K562 (cell line): ENCODE data around the gene ATP5MC3. TPM values are rescaled to one million over a fixed set of nuclear protein-coding genes. Genes with fewer than 3 reads are reported as not detected.

Experiments
- DMBX1 ChIP-seq: fragments of 250-450 bp; sonication (Bioruptor Pico); IDR thresholded peaks from 2 replicates; pipeline ENCODE4 v1.8.0; 2022; ENCODE audit warnings: inconsistent platforms, mild to moderate bottlenecking, moderate library complexity, borderline replicate concordance
- ILK ChIP-seq: fragments of 450-650 bp; IDR thresholded peaks from 2 replicates; pipeline ENCODE4 v1.6.1; 2016; ENCODE audit warnings: missing genetic modification characterization, low read depth, mild to moderate bottlenecking, missing compliant biosample characterization, moderate library complexity, borderline replicate concordance
- L3MBTL2 ChIP-seq: fragments of 450-650 bp; IDR thresholded peaks from 2 replicates; pipeline ENCODE4 v1.6.1; 2016; ENCODE audit warnings: mild to moderate bottlenecking, moderate library complexity
- MAZ ChIP-seq, 2 experiments: fragments of 450-650 bp in 1 of 2; sonication (generic) in 1 of 2; formaldehyde crosslinking; IDR thresholded peaks in 1 of 2; conservative IDR thresholded peaks in 1 of 2; 2 replicates each; pipeline versions ENCODE4 v1.4.0 to v1.5.0; 2020; ENCODE audit warnings: mild to moderate bottlenecking in 1 of 2, missing genetic modification reagents in 1 of 2
- MIER1 ChIP-seq: fragments of 450-650 bp; IDR thresholded peaks from 2 replicates; pipeline ENCODE4 v1.6.1; 2016; ENCODE audit warnings: antibody characterized with exemption, mild to moderate bottlenecking, low read depth
- SIN3B ChIP-seq: fragments of 450-650 bp; IDR thresholded peaks from 2 replicates; pipeline ENCODE4 v1.6.1; 2017; ENCODE audit warnings: low read depth, mild to moderate bottlenecking, moderate library complexity
- ZNF780A ChIP-seq: fragments of 250-450 bp; sonication (Bioruptor Pico); IDR thresholded peaks from 2 replicates; pipeline ENCODE4 v1.5.0; 2021; ENCODE audit warnings: mild to moderate bottlenecking
- polyA plus RNA-seq, 8 experiments: library from polyadenylated mRNA; depleted of rRNA in 4 of 8; stranded (reverse) in 5 of 8; unstranded in 3 of 8; fragments of >200 nt; fragmentation: Nextera tagmentation in 2 of 8; fragmentation: Illumina TruSeq in 1 of 8; extraction: Ambion mirVana in 2 of 8; extraction: Trizol in 1 of 8; gene quantifications; 2 replicates each; pipeline versions ENCODE4 v1.2.1 to v1.2.3, GENCODE V29; 2011 to 2014; ENCODE audit warnings: inconsistent platforms in 1 of 8, missing spikeins in 1 of 8
- total RNA-seq, 7 experiments: library from RNA; depleted of rRNA in 6 of 7; stranded (reverse); fragments of >200 nt in 6 of 7; fragmentation: Illumina TruSeq in 2 of 7; extraction: Trizol in 2 of 7; gene quantifications; 2 replicates each; pipeline versions ENCODE4 v1.2.1 to v1.2.3, GENCODE V29; 2011 to 2021; ENCODE audit warnings: low replicate concordance in 1 of 7
- TF ChIP-seq, protein P1 (sequence below): fragments of 450-650 bp; IDR thresholded peaks from 2 replicates; pipeline ENCODE4 v1.6.1; 2016; ENCODE audit warnings: mild to moderate bottlenecking, moderate library complexity
- TF ChIP-seq, protein P2 (sequence below), 2 experiments: IDR thresholded peaks; 2 replicates each; pipeline ENCODE4 v1.6.1; 2011; ENCODE audit warnings: borderline replicate concordance in 1 of 2, control low read depth in 1 of 2, low read depth in 1 of 2, low read length in 1 of 2, mild to moderate bottlenecking in 1 of 2, mixed read lengths in 1 of 2, moderate library complexity in 1 of 2; ENCODE audit not compliant: insufficient read depth in 1 of 2, insufficient read length in 1 of 2, poor library complexity in 1 of 2, severe bottlenecking in 1 of 2; ENCODE audit errors: extremely low read depth in 1 of 2
- TF ChIP-seq, protein P3 (sequence below): IDR thresholded peaks from 2 replicates; pipeline ENCODE4 v1.6.1; 2011; ENCODE audit not compliant: insufficient read length; ENCODE audit errors: extremely low read depth
- TF ChIP-seq, protein P4 (sequence below), 2 experiments: fragments of 450-650 bp; IDR thresholded peaks; 2 replicates each; pipeline ENCODE4 v1.6.1; 2016

Gene ATP5MC3
- total and polyA plus RNA-seq, 9 of the 15 experiments (the other 6 are each of a cell fraction or from before 2014, with no cell fraction given) = 423 to 2,565 (median 1,012) TPM

DNA sequence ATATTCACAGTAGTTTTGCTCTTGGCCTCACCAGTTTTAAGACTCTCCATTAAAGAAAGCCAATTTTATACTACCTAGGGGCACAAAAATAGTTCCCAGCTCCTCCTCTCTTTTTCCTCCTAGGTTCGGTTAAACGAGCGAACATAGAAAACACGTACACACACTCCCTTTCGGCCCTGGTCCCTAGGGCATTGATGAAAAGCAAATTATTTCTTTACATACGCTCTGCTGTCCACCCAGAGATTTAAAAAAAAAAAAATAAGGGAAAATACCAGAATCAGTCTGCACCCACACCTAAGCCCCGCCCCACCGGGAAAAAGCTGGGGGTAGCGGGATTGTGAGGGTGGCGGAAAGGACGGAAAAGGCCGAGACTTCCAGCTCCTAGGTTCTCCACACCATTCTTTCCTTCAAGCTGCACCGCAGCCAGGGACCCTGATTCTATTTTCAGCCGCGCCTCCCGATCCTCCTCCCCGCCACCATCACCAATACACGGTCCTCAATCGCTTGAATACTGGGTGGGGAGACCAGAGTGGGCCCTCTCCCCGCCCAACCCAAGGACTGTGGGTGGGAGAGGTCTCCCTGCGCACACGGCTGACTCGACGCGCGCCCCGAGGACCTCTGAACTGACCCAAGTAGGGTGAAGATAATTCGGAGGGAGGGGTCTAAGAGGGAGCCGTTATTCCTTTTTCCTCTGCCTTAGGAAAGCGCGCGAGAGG lies 14.3 kb downstream of the ATP5MC3 start (continued):
- TF ChIP-seq, protein P1, sequence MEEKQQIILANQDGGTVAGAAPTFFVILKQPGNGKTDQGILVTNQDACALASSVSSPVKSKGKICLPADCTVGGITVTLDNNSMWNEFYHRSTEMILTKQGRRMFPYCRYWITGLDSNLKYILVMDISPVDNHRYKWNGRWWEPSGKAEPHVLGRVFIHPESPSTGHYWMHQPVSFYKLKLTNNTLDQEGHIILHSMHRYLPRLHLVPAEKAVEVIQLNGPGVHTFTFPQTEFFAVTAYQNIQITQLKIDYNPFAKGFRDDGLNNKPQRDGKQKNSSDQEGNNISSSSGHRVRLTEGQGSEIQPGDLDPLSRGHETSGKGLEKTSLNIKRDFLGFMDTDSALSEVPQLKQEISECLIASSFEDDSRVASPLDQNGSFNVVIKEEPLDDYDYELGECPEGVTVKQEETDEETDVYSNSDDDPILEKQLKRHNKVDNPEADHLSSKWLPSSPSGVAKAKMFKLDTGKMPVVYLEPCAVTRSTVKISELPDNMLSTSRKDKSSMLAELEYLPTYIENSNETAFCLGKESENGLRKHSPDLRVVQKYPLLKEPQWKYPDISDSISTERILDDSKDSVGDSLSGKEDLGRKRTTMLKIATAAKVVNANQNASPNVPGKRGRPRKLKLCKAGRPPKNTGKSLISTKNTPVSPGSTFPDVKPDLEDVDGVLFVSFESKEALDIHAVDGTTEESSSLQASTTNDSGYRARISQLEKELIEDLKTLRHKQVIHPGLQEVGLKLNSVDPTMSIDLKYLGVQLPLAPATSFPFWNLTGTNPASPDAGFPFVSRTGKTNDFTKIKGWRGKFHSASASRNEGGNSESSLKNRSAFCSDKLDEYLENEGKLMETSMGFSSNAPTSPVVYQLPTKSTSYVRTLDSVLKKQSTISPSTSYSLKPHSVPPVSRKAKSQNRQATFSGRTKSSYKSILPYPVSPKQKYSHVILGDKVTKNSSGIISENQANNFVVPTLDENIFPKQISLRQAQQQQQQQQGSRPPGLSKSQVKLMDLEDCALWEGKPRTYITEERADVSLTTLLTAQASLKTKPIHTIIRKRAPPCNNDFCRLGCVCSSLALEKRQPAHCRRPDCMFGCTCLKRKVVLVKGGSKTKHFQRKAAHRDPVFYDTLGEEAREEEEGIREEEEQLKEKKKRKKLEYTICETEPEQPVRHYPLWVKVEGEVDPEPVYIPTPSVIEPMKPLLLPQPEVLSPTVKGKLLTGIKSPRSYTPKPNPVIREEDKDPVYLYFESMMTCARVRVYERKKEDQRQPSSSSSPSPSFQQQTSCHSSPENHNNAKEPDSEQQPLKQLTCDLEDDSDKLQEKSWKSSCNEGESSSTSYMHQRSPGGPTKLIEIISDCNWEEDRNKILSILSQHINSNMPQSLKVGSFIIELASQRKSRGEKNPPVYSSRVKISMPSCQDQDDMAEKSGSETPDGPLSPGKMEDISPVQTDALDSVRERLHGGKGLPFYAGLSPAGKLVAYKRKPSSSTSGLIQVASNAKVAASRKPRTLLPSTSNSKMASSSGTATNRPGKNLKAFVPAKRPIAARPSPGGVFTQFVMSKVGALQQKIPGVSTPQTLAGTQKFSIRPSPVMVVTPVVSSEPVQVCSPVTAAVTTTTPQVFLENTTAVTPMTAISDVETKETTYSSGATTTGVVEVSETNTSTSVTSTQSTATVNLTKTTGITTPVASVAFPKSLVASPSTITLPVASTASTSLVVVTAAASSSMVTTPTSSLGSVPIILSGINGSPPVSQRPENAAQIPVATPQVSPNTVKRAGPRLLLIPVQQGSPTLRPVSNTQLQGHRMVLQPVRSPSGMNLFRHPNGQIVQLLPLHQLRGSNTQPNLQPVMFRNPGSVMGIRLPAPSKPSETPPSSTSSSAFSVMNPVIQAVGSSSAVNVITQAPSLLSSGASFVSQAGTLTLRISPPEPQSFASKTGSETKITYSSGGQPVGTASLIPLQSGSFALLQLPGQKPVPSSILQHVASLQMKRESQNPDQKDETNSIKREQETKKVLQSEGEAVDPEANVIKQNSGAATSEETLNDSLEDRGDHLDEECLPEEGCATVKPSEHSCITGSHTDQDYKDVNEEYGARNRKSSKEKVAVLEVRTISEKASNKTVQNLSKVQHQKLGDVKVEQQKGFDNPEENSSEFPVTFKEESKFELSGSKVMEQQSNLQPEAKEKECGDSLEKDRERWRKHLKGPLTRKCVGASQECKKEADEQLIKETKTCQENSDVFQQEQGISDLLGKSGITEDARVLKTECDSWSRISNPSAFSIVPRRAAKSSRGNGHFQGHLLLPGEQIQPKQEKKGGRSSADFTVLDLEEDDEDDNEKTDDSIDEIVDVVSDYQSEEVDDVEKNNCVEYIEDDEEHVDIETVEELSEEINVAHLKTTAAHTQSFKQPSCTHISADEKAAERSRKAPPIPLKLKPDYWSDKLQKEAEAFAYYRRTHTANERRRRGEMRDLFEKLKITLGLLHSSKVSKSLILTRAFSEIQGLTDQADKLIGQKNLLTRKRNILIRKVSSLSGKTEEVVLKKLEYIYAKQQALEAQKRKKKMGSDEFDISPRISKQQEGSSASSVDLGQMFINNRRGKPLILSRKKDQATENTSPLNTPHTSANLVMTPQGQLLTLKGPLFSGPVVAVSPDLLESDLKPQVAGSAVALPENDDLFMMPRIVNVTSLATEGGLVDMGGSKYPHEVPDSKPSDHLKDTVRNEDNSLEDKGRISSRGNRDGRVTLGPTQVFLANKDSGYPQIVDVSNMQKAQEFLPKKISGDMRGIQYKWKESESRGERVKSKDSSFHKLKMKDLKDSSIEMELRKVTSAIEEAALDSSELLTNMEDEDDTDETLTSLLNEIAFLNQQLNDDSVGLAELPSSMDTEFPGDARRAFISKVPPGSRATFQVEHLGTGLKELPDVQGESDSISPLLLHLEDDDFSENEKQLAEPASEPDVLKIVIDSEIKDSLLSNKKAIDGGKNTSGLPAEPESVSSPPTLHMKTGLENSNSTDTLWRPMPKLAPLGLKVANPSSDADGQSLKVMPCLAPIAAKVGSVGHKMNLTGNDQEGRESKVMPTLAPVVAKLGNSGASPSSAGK = no peak
- TF ChIP-seq MIER1 = no peak
- no peak; a peak in 2 of 4 replicates for TF ChIP-seq MAZ (CRISPR knock-in tag; conservative IDR thresholded peaks at IDR 0.05 in 1 of 2, IDR thresholded peaks at IDR 0.05 in 1 of 2)
- TF ChIP-seq, protein P2, sequence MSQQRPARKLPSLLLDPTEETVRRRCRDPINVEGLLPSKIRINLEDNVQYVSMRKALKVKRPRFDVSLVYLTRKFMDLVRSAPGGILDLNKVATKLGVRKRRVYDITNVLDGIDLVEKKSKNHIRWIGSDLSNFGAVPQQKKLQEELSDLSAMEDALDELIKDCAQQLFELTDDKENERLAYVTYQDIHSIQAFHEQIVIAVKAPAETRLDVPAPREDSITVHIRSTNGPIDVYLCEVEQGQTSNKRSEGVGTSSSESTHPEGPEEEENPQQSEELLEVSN (IDR thresholded peaks at IDR 0.05; ENCODE audit: borderline replicate concordance in 1 of 2, extremely low read depth in 1 of 2, insufficient read depth in 1 of 2, insufficient read length in 1 of 2, low read depth in 1 of 2, low read length in 1 of 2, poor library complexity in 1 of 2, severe bottlenecking in 1 of 2) = peak; percentile 5 to 12
- 0 out of 2 replicates have a peak, but pooled peaks have one; percentile 18 for TF ChIP-seq SIN3B
- peak; percentile 48; the same call in 1 of the 2 replicates for TF ChIP-seq L3MBTL2
- TF ChIP-seq ILK = no peak
- TF ChIP-seq, protein P3, sequence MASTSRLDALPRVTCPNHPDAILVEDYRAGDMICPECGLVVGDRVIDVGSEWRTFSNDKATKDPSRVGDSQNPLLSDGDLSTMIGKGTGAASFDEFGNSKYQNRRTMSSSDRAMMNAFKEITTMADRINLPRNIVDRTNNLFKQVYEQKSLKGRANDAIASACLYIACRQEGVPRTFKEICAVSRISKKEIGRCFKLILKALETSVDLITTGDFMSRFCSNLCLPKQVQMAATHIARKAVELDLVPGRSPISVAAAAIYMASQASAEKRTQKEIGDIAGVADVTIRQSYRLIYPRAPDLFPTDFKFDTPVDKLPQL = no peak
- TF ChIP-seq, protein P4, sequence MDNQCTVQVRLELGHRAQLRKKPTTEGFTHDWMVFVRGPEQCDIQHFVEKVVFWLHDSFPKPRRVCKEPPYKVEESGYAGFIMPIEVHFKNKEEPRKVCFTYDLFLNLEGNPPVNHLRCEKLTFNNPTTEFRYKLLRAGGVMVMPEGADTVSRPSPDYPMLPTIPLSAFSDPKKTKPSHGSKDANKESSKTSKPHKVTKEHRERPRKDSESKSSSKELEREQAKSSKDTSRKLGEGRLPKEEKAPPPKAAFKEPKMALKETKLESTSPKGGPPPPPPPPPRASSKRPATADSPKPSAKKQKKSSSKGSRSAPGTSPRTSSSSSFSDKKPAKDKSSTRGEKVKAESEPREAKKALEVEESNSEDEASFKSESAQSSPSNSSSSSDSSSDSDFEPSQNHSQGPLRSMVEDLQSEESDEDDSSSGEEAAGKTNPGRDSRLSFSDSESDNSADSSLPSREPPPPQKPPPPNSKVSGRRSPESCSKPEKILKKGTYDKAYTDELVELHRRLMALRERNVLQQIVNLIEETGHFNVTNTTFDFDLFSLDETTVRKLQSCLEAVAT (IDR thresholded peaks at IDR 0.05) = peak in 1 of 2 experiments; percentile 33; a peak in 2 of 4 replicates
- TF ChIP-seq ZNF780A (CRISPR knock-in tag) = no peak
- 0 out of 2 replicates have a peak, but pooled peaks have one; percentile 34 for TF ChIP-seq DMBX1
